Gastrocnemius medialis (tissue), 4 donors: ENCODE data around the gene TBATA.

Experiments used
- CTCF ChIP-seq, 5 experiments: fragments of 450-650 bp in 3 of 5; fragments of 200-600 bp in 2 of 5; sonication (generic) in 2 of 5; IDR thresholded peaks in 4 of 5; conservative IDR thresholded peaks in 1 of 5; 1 replicate in 4 of 5; 2 replicates in 1 of 5; pipeline ENCODE4 v1.5.1; 2016 to 2019; ENCODE audit warnings: antibody characterized with exemption in 5 of 5, mild to moderate bottlenecking in 3 of 5, moderate library complexity in 3 of 5
- POLR2A ChIP-seq, 2 donors: fragments of 450-650 bp; IDR thresholded peaks; one replicate each; pipeline ENCODE4 v1.6.1; 2017; ENCODE audit warnings: antibody characterized with exemption in 2 of 2, mild to moderate bottlenecking in 2 of 2, moderate library complexity in 2 of 2

DNA sequence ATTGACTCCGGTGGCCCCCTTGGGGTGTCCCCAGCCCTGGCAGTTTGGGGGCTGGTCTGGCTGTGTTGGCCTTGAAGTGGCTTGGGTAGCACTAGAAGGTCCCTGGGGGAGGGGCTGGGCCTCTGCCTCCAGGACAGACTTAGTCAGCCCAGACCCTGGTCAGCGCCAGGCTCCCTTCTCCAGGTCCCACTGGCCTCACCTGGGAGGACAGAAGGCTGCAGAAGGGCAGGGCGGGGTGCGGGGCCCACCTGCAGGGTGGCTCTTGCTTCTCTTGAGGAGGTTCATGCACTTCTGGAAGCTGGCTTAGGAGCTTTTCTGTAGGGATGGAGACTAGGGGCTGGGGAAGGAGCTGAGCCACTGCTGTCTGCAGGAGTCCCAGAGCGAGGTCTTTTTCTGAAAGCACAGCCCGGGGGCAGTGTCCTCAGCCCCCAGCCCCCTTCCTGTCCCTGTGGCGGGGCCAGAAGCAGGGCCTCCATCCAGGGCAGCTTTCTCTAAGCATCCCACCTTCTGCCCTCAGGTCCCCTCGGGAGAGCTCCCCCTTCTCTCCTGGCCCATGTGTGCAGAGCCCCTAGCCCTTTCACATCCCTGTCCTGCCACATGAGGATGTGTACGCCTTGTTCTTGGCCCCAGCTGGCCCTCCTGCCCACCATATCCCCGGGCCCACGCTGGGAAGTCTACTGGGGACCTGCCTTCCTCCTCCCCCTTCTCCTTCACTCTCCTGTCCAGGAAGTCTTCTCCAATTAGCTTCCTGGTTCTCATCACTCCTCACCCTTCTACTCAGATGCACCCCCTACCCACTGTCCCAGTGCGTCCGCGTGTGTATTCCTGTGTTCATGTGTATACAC, 11.0 kb downstream of the TBATA start:
- TF ChIP-seq CTCF (IDR thresholded peaks at IDR 0.05 in 4 of 5, conservative IDR thresholded peaks at IDR 0.05 in 1 of 5) = no peak
- TF ChIP-seq POLR2A (IDR thresholded peaks at IDR 0.05) = no peak
